GM23338 (cell line): ENCODE data around the gene SPRYD4. TPM values are rescaled to one million over a fixed set of nuclear protein-coding genes. Genes with fewer than 3 reads are reported as not detected.
A peak's percentile ranks its signal among the peaks of the same experiment; 100 is the strongest.
"Not testable (repeated sequence)": the region's sequence is repeated elsewhere in the genome, so short reads cannot be mapped to it uniquely, and the experiment has no call there.

Source experiments
- ATAC-seq: fragments of 200-7000 bp; cut with Tn5 transposase; 3 replicates; pipeline ENCODE4 v1.9.1; 2020
- DNase-seq: peaks from one replicate; pipeline ENCODE4 v3.0.0-alpha.2; 2015; ENCODE audit warnings: low spot score
- H2AFZ ChIP-seq: fragments of 200-600 bp; sonication (generic); 2 replicates; pipeline ENCODE4 v1.8.0; 2016; ENCODE audit warnings: antibody characterized with exemption, mild to moderate bottlenecking, moderate library complexity
- H3F3A ChIP-seq: fragments of 200-600 bp; sonication (generic); replicated peaks from 2 replicates; pipeline ENCODE4 v1.8.0; 2017; ENCODE audit warnings: antibody characterized with exemption, mixed run types, low read depth
- H3K27ac ChIP-seq: fragments of 200-600 bp; sonication (generic); 2 replicates; pipeline ENCODE4 v1.6.1; 2016; ENCODE audit warnings: low read depth
- H3K27me3 ChIP-seq: fragments of 200-600 bp; sonication (generic); 2 replicates; pipeline ENCODE4 v1.8.0; 2016; ENCODE audit warnings: mild to moderate bottlenecking, mixed run types, moderate library complexity; ENCODE audit not compliant: insufficient read depth
- H3K36me3 ChIP-seq: fragments of 200-600 bp; sonication (generic); 2 replicates; pipeline ENCODE4 v1.8.0; 2016; ENCODE audit warnings: mild to moderate bottlenecking; ENCODE audit not compliant: insufficient read depth
- H3K4me1 ChIP-seq: fragments of 200-600 bp; sonication (generic); 2 replicates; pipeline ENCODE4 v1.8.0; 2016; ENCODE audit warnings: mild to moderate bottlenecking, moderate library complexity; ENCODE audit not compliant: insufficient read depth
- H3K4me2 ChIP-seq: fragments of 200-600 bp; sonication (generic); 2 replicates; pipeline ENCODE4 v1.7.1; 2017; ENCODE audit warnings: mixed run types
- H3K4me3 ChIP-seq: fragments of 200-600 bp; sonication (generic); 2 replicates; pipeline ENCODE4 v1.6.1; 2016; ENCODE audit warnings: mixed run types
- H3K79me2 ChIP-seq: fragments of 200-600 bp; sonication (generic); replicated peaks from 2 replicates; pipeline ENCODE4 v1.8.0; 2017; ENCODE audit warnings: mild to moderate bottlenecking; ENCODE audit not compliant: insufficient read depth
- H3K9me2 ChIP-seq: fragments of 200-600 bp; sonication (generic); 2 replicates; pipeline ENCODE4 v1.8.0; 2017; ENCODE audit not compliant: insufficient read depth
- H4K20me1 ChIP-seq: fragments of 200-600 bp; sonication (generic); replicated peaks from 2 replicates; pipeline ENCODE4 v1.8.0; 2017; ENCODE audit warnings: mild to moderate bottlenecking; ENCODE audit not compliant: insufficient read depth
- H3K27ac Mint-ChIP-seq: 2 replicates; pipeline ENCODE4 v1.8.0; 2020; ENCODE audit warnings: inconsistent platforms, mild to moderate bottlenecking, moderate library complexity, mixed read lengths
- H3K27me3 Mint-ChIP-seq: 3 replicates; pipeline ENCODE4 v1.8.0; 2022; ENCODE audit warnings: low read depth, mild to moderate bottlenecking, moderate library complexity, mixed read lengths, inconsistent platforms; ENCODE audit not compliant: insufficient read depth, poor library complexity
- H3K36me3 Mint-ChIP-seq: 3 replicates; pipeline ENCODE4 v1.8.0; 2021; ENCODE audit warnings: low read depth, mild to moderate bottlenecking, inconsistent platforms, moderate library complexity, mixed read lengths
- H3K4me1 Mint-ChIP-seq: 3 replicates; pipeline ENCODE4 v1.8.0; 2020; ENCODE audit warnings: mild to moderate bottlenecking, inconsistent platforms, mixed read lengths
- H3K4me3 Mint-ChIP-seq: 3 replicates; pipeline ENCODE4 v1.8.0; 2021; ENCODE audit warnings: moderate library complexity, mild to moderate bottlenecking, inconsistent platforms, mixed read lengths
- H3K9me3 Mint-ChIP-seq: 3 replicates; pipeline ENCODE4 v1.8.0; 2020; ENCODE audit warnings: moderate library complexity, mild to moderate bottlenecking, inconsistent platforms, mixed read lengths
- CREB1 ChIP-seq: fragments of 250-450 bp; sonication (Bioruptor Pico); IDR thresholded peaks from 2 replicates; pipeline ENCODE4 v1.5.0; 2020; ENCODE audit warnings: low read depth, mild to moderate bottlenecking, moderate library complexity
- EZH2 ChIP-seq: fragments of 200-600 bp; sonication (generic); IDR thresholded peaks from one replicate; pipeline ENCODE4 v1.8.0; 2017; ENCODE audit warnings: antibody characterized with exemption, mild to moderate bottlenecking, low read depth; ENCODE audit not compliant: unreplicated experiment
- EZH2phosphoT487 ChIP-seq: fragments of 200-600 bp; sonication (generic); IDR thresholded peaks from one replicate; pipeline ENCODE4 v1.8.1; 2018; ENCODE audit warnings: antibody characterized with exemption; ENCODE audit not compliant: unreplicated experiment
- JUNB ChIP-seq: IDR thresholded peaks from one replicate; pipeline ENCODE4 v1.6.1; 2016; ENCODE audit warnings: antibody characterized with exemption; ENCODE audit not compliant: unreplicated experiment
- NANOG ChIP-seq: IDR thresholded peaks from 2 replicates; pipeline ENCODE4 v1.6.1; 2016; ENCODE audit warnings: antibody characterized with exemption, borderline replicate concordance
- POLR2AphosphoS5 ChIP-seq: IDR thresholded peaks from 2 replicates; pipeline ENCODE4 v1.6.1; 2016; ENCODE audit warnings: antibody characterized with exemption, low read depth
- REST ChIP-seq: IDR thresholded peaks from one replicate; pipeline ENCODE4 v1.6.1; 2018; ENCODE audit warnings: antibody characterized with exemption; ENCODE audit not compliant: unreplicated experiment
- STAT1 ChIP-seq: IDR thresholded peaks from one replicate; pipeline ENCODE4 v1.6.1; 2016; ENCODE audit warnings: antibody characterized with exemption; ENCODE audit not compliant: unreplicated experiment
- ZNF331 ChIP-seq: fragments of 250-450 bp; sonication (Bioruptor Pico); IDR thresholded peaks from 2 replicates; pipeline ENCODE4 v1.5.0; 2020; ENCODE audit warnings: low read depth, mild to moderate bottlenecking, moderate library complexity
- ZNF462 ChIP-seq: fragments of 250-450 bp; sonication (Bioruptor Pico); IDR thresholded peaks from 2 replicates; pipeline ENCODE4 v1.5.0; 2020; ENCODE audit warnings: mild to moderate bottlenecking, moderate library complexity
- polyA plus RNA-seq: library from polyadenylated mRNA; unstranded; fragments of >200 nt; fragmentation: Nextera tagmentation; extraction: Ambion mirVana; gene quantifications from 2 replicates; pipeline ENCODE4 v1.2.1, GENCODE V29; 2016
- total RNA-seq: library from RNA; depleted of rRNA; stranded (reverse); fragments of >200 nt; shearing (Covaris generic); gene quantifications from 2 replicates; pipeline ENCODE4 v1.2.3, GENCODE V29; 2014
- TF ChIP-seq, protein P1 (sequence below), 2 experiments: fragments of 200-600 bp in 1 of 2; sonication (generic) in 1 of 2; conservative IDR thresholded peaks; 2 replicates each; pipeline versions ENCODE4 v1.5.1 to v1.6.1; 2016 to 2017; ENCODE audit warnings: antibody characterized with exemption in 2 of 2, low read depth in 2 of 2, mild to moderate bottlenecking in 2 of 2, moderate library complexity in 1 of 2

The SPRYD4 gene
- total and polyA plus RNA-seq, 2 experiments from 2014 or later = 2.1 to 3.1 TPM

GRCh38 chr12:56510786-56511185, 42.4 kb downstream of the SPRYD4 start:
- ATAC-seq (no peak), DNase-seq (no peak)
- no peaks in the 10 kb centered on the region for H3F3A ChIP-seq
- Mint-ChIP-seq H3K9me3 (no peaks in the 10 kb centered on the region), H3K27me3 (no peaks in the 10 kb centered on the region), H3K27ac (no peak overlapping the region), H3K36me3 (no peaks in the 10 kb centered on the region), H3K4me1 (no peaks in the 10 kb centered on the region), H3K4me3 (no peak overlapping the region)
- no peak overlapping the region for H3K4me2 ChIP-seq
- 0 out of 2 replicates have a peak, but pooled peaks cover 4% of the 10 kb centered on the region for H3K27me3 ChIP-seq
- H3K36me3 ChIP-seq = no peaks in the 10 kb centered on the region
- H4K20me1 ChIP-seq = no peaks in the 10 kb centered on the region
- H2AFZ ChIP-seq = no peak overlapping the region
- no peak overlapping the region for H3K4me3 ChIP-seq
- no peaks in the 10 kb centered on the region for H3K79me2 ChIP-seq
- no peaks in the 10 kb centered on the region for H3K9me2 ChIP-seq
- no peaks in the 10 kb centered on the region for H3K4me1 ChIP-seq
- TF ChIP-seq CREB1 (no peak), NANOG (no peak), EZH2phosphoT487 (no peak), REST (no peak), STAT1 (no peak), ZNF462 (CRISPR knock-in tag) (no peak), ZNF331 (CRISPR knock-in tag) (no peak), EZH2 (no peak), POLR2AphosphoS5 (no peak), JUNB (no peak)
- TF ChIP-seq, protein P1, sequence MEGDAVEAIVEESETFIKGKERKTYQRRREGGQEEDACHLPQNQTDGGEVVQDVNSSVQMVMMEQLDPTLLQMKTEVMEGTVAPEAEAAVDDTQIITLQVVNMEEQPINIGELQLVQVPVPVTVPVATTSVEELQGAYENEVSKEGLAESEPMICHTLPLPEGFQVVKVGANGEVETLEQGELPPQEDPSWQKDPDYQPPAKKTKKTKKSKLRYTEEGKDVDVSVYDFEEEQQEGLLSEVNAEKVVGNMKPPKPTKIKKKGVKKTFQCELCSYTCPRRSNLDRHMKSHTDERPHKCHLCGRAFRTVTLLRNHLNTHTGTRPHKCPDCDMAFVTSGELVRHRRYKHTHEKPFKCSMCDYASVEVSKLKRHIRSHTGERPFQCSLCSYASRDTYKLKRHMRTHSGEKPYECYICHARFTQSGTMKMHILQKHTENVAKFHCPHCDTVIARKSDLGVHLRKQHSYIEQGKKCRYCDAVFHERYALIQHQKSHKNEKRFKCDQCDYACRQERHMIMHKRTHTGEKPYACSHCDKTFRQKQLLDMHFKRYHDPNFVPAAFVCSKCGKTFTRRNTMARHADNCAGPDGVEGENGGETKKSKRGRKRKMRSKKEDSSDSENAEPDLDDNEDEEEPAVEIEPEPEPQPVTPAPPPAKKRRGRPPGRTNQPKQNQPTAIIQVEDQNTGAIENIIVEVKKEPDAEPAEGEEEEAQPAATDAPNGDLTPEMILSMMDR (conservative IDR thresholded peaks at IDR 0.05; ENCODE audit: low read depth in 2 of 2) = no peak
- H3K27ac ChIP-seq = no peak overlapping the region

GRCh38 chr12:56514014-56514318, 45.6 kb downstream of the SPRYD4 start:
- H3K4me2 ChIP-seq, H3K27me3 ChIP-seq, H3K36me3 ChIP-seq, H3K9me2 ChIP-seq, DNase-seq, H3K79me2 ChIP-seq, H4K20me1 ChIP-seq, H3K9me3 Mint-ChIP-seq, H3K27ac Mint-ChIP-seq, H3K4me3 Mint-ChIP-seq, H3K27me3 Mint-ChIP-seq, H3K27ac ChIP-seq, H3K4me1 Mint-ChIP-seq, H3K36me3 Mint-ChIP-seq, H3K4me1 ChIP-seq, H3F3A ChIP-seq, H2AFZ ChIP-seq, H3K4me3 ChIP-seq: not testable (repeated sequence)
- ATAC-seq = peak; percentile 29
